ENCODE results near the gene IRF2BP1. TPM values are rescaled to one million over a fixed set of nuclear protein-coding genes. Genes with fewer than 3 reads are reported as not detected.

IRF2BP1 gene
- polyA plus RNA-seq, 4 donors = 14.5 to 22.5 (median 15.7) TPM

DNA sequence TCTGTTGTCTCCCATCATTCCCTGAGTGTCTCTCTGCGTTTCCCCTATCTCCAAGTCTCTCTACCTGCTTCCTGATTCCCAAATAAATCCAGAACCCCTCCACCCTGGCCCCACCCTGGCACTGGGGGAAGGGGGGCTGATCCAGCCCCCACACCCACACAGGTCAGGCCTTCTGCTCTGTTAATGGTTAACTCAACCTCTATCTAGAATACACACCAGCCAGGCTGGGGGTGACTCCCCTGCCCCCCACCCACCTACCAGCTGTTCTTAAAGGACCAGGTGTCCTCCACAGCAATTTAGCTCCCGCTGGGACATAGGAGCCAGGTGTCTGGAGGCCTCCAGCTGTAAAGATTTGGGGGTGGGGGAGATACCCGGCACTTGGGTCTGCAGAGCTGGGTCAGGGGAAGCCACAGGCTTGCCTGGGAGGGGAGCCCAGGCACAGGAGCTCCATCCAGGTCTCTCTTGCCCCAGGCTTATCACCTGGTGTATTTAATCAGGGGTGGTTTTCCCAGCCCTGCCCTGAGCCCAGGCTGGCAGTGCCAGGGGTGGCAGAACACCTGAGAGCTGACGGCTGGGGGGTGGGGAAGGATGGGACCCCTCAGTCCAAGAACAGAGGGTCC lies 3.9 kb downstream of the IRF2BP1 start:
- DNase-seq = peak; percentile 76 to 94
- FAIRE-seq = no peak
- Histone ChIP-seq H3K27ac (ENCODE audit: low read depth in 1 of 3, low read length in 2 of 3) (peak overlapping the region; percentile 52 to 94 (median 81)), H3K36me3 (ENCODE audit: control insufficient read depth in 3 of 3, insufficient read depth in 2 of 3, low read depth in 1 of 3, low read length in 3 of 3) (peaks cover 0 to 16% (median 4%) of the 10 kb centered on the region in 3 donors), H3K27me3 (ENCODE audit: control insufficient read depth in 3 of 3, insufficient read depth in 3 of 3, low read length in 3 of 3) (no peaks in the 10 kb centered on the region), H3K4me1 (ENCODE audit: control insufficient read depth in 3 of 3, insufficient read depth in 2 of 3, low read depth in 1 of 3, low read length in 2 of 3) (peaks cover 2 to 64% (median 8%) of the 10 kb centered on the region in 3 donors), H3K9me3 (ENCODE audit: control insufficient read depth in 2 of 2, insufficient read depth in 1 of 2, low read depth in 1 of 2, low read length in 1 of 2) (no peaks in the 10 kb centered on the region), H3K4me3 (ENCODE audit: low read depth in 1 of 3, low read length in 3 of 3) (peak overlapping the region in 2 of 3 donors; percentile 47 to 59)
- 9 to 39% (median 30%) methylated on average over 4 of the region's 4 CpGs for WGBS, 3 donors

DNA sequence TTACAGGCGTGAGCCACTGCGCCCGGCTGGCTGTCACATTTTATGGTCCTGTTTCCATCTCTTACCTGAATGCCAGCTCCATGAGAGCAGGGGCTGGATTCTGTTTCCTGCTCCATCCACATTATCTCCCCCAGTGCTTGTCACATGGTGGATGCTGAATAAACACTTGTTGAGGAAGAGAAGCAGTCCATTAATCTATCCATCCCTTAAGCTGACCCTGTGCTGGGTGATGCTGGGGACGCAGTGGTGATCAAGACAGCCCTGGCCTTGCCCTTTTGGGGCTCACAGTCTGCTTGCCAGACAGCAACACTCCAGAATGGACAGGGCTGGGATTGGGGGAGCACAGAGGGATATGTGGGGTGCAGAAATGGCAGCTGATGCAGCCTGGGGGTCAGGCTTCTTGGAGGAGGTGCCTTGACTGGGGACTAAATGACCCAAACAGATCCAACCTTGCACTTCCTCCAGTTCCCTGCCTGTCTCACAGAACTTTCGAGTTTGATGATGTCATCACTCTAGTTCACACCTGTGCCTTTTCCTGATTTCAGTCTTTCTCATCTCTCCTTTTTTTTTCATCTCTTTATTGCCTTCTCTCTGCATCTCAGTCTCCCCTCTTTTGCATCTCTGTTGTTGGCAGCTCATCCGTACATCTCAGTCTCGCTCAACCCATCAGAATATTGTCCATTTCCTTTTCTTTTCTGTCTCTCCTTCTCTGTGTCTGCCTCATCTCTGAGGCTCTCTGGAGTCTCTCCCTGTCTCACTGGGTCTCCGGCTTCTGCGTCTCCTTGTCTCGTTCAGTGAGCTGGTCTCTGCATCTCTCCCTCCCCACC lies 4.6 kb downstream of the IRF2BP1 start:
- DNase-seq (peak; percentile 36 to 71), FAIRE-seq (no peak)
- Histone ChIP-seq H3K4me3 (ENCODE audit: low read depth in 1 of 3, low read length in 3 of 3) (no peak overlapping the region), H3K9me3 (ENCODE audit: control insufficient read depth in 2 of 2, insufficient read depth in 1 of 2, low read depth in 1 of 2, low read length in 1 of 2) (no peaks in the 10 kb centered on the region), H3K36me3 (ENCODE audit: control insufficient read depth in 3 of 3, insufficient read depth in 2 of 3, low read depth in 1 of 3, low read length in 3 of 3) (peaks cover 0 to 16% (median 4%) of the 10 kb centered on the region in 3 donors), H3K4me1 (ENCODE audit: control insufficient read depth in 3 of 3, insufficient read depth in 2 of 3, low read depth in 1 of 3, low read length in 2 of 3) (peaks cover 2 to 70% (median 10%) of the 10 kb centered on the region in 3 donors), H3K27me3 (ENCODE audit: control insufficient read depth in 3 of 3, insufficient read depth in 3 of 3, low read length in 3 of 3) (no peaks in the 10 kb centered on the region), H3K27ac (ENCODE audit: low read depth in 1 of 3, low read length in 2 of 3) (peak overlapping the region; percentile 21 to 94 (median 81))
- 18 to 53% (median 32%) methylated on average over 10 of the region's 10 CpGs for WGBS, 3 donors

DNA sequence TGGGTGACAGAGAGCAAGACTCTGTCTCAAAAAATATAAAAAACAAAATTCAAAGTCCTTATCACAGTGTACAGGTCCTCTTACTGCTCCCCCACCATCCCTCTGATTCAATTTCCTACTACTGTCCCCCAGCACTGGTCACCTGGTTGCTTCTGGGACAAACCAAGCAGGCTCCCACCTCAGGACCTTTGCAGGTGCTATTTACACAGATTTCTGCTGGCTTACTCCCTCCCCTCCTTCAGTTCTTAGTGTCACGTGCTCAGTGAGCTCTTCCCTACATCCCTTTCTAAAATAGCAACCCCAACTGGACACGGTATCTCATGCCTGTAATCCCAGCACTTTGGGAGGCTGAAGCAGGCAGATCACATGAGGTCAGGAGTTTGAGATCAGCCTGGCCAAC lies 6.0 kb downstream of the IRF2BP1 start:
- WGBS, 3 donors = 68 to 80% (median 75%) methylated on average over 2 of the region's 2 CpGs
- no peak overlapping the region for H3K27ac ChIP-seq (ENCODE audit: low read depth in 1 of 3, low read length in 2 of 3)
- H3K4me1 ChIP-seq (ENCODE audit: control insufficient read depth in 3 of 3, insufficient read depth in 2 of 3, low read depth in 1 of 3, low read length in 2 of 3) = peaks cover 2 to 71% (median 9%) of the 10 kb centered on the region in 3 donors
- H3K4me3 ChIP-seq (ENCODE audit: low read depth in 1 of 3, low read length in 3 of 3) = no peak overlapping the region
- H3K36me3 ChIP-seq (ENCODE audit: control insufficient read depth in 3 of 3, insufficient read depth in 2 of 3, low read depth in 1 of 3, low read length in 3 of 3) = peaks cover 0 to 14% (median 4%) of the 10 kb centered on the region in 3 donors
- FAIRE-seq (no peak), DNase-seq (no peak)
- H3K9me3 ChIP-seq (ENCODE audit: control insufficient read depth in 2 of 2, insufficient read depth in 1 of 2, low read depth in 1 of 2, low read length in 1 of 2) = no peaks in the 10 kb centered on the region
- no peaks in the 10 kb centered on the region for H3K27me3 ChIP-seq (ENCODE audit: control insufficient read depth in 3 of 3, insufficient read depth in 3 of 3, low read length in 3 of 3)

DNA sequence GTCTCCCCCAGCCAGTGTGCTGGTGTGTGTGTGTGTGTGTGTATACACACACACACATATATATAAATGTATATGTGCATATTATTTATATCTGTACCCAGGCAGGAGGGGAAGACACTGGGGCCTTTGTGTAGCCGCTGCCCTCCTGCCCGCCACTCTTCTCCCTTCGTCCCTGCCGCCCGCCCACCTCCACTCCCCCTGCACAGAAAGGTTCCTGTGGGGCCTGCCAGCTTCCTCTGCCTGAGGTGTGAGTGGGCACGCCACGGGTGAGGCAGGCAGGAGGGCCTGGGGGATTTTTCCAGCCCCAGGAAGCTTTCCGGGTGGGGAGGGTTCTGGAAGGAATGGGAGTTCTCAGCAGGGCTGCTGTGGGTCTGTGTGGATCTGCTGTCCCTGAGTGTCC lies 6.9 kb downstream of the IRF2BP1 start:
- Histone ChIP-seq H3K27ac (ENCODE audit: low read depth in 1 of 3, low read length in 2 of 3) (peak overlapping the region in 1 of 3 donors; percentile 70), H3K9me3 (ENCODE audit: control insufficient read depth in 2 of 2, insufficient read depth in 1 of 2, low read depth in 1 of 2, low read length in 1 of 2) (no peaks in the 10 kb centered on the region), H3K27me3 (ENCODE audit: control insufficient read depth in 3 of 3, insufficient read depth in 3 of 3, low read length in 3 of 3) (no peaks in the 10 kb centered on the region), H3K4me3 (ENCODE audit: low read depth in 1 of 3, low read length in 3 of 3) (no peak overlapping the region), H3K36me3 (ENCODE audit: control insufficient read depth in 3 of 3, insufficient read depth in 2 of 3, low read depth in 1 of 3, low read length in 3 of 3) (peaks cover 0 to 5% (median 2%) of the 10 kb centered on the region in 3 donors), H3K4me1 (ENCODE audit: control insufficient read depth in 3 of 3, insufficient read depth in 2 of 3, low read depth in 1 of 3, low read length in 2 of 3) (peaks cover 2 to 69% (median 6%) of the 10 kb centered on the region in 3 donors)
- 67 to 80% (median 70%) methylated on average over 8 of the region's 8 CpGs for WGBS, 3 donors
- DNase-seq (no peak), FAIRE-seq (no peak)

DNA sequence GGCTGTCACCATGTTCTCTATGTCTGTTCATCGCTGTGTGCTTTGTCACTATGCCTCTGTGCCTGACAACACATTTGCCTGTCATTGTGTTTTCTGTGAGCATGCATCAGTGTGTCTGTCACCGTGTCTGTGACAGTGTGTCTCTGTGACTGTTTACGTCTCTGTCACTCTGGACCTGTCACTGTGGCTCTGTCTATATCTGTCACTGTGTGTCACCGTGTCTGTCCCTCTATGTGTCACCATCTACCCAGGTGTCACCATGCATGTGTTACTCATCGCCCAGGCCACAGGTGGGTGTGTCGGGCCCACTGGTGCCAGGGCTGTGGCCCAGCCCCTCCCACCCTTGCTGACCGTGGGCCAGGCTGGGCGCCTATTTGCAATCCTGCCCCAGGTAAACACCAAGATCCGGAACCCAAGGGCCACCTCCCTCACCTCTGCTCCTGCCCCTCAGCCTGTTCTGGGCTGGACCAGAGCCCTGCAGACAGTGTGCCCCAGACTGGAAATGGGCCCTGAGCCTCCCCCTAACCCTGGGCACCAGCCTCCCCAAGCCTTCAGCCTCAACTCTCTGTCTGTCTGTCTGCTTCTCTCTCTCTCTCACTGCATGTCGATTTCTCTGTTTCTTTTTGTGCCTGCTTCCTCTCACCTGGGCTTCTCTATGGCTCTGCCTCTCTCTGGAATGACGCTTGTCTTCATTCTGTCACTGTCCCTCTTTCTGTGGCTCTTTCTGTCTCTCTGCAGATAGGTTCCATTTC lies 7.7 kb downstream of the IRF2BP1 start:
- no peak overlapping the region for H3K4me3 ChIP-seq (ENCODE audit: low read depth in 1 of 3, low read length in 3 of 3)
- FAIRE-seq (no peak), DNase-seq (peak; percentile 54 to 84)
- no peaks in the 10 kb centered on the region for H3K27me3 ChIP-seq (ENCODE audit: control insufficient read depth in 3 of 3, insufficient read depth in 3 of 3, low read length in 3 of 3)
- peak overlapping the region; percentile 56 to 74 (median 70) for H3K27ac ChIP-seq (ENCODE audit: low read depth in 1 of 3, low read length in 2 of 3)
- WGBS, 3 donors = 24 to 60% (median 38%) methylated on average over 11 of the region's 11 CpGs
- peaks cover 0 to 7% (median 2%) of the 10 kb centered on the region in 3 donors for H3K36me3 ChIP-seq (ENCODE audit: control insufficient read depth in 3 of 3, insufficient read depth in 2 of 3, low read depth in 1 of 3, low read length in 3 of 3)
- peaks cover 0 to 70% (median 3%) of the 10 kb centered on the region in 3 donors for H3K4me1 ChIP-seq (ENCODE audit: control insufficient read depth in 3 of 3, insufficient read depth in 2 of 3, low read depth in 1 of 3, low read length in 2 of 3)
- H3K9me3 ChIP-seq (ENCODE audit: control insufficient read depth in 2 of 2, insufficient read depth in 1 of 2, low read depth in 1 of 2, low read length in 1 of 2) = no peaks in the 10 kb centered on the region

DNA sequence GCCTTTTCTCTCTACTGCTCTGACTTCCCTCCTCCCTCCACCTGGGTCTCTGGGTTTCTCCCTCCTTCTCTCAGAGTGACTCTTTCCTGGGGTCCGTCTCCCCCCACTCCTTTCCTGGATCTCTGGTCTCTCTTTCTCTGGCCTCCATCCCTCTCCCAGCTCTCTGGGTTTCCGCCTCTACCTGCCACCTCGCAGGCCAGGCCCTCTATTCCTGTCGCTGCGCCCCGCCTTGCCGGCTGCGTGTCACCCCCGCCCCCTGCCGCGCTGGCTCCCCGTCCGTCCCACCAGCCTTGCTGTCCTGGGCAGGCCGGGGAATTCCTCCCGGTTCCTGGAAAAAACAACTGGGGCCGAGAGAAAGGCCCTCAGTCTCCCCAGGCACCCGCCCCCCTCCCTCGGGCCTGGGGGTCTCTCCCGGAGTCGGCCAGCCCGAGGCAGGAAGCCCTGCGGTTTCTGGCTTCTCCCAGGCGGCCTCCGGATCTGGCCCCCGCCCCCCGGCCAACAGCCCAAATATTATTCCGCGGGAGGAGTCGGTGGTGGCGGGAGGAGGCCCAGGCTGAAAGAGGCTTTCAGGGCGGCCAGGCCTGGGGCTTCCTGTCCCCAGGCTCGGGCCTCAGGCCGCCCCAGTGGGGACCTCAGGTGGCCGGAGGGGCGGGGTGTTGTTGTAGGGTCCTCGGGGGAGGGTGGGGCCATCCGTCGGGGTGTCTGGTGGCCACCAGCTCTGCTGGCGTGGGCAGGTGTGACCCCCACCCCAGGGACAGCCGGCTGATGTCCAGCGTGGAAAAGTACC lies 9.3 kb downstream of the IRF2BP1 start:
- Histone ChIP-seq H3K4me1 (ENCODE audit: control insufficient read depth in 3 of 3, insufficient read depth in 2 of 3, low read depth in 1 of 3, low read length in 2 of 3) (peaks cover 0 to 60% (median 3%) of the 10 kb centered on the region in 3 donors), H3K36me3 (ENCODE audit: control insufficient read depth in 3 of 3, insufficient read depth in 2 of 3, low read depth in 1 of 3, low read length in 3 of 3) (peaks cover 0 to 23% (median 2%) of the 10 kb centered on the region in 3 donors), H3K9me3 (ENCODE audit: control insufficient read depth in 2 of 2, insufficient read depth in 1 of 2, low read depth in 1 of 2, low read length in 1 of 2) (no peaks in the 10 kb centered on the region), H3K27me3 (ENCODE audit: control insufficient read depth in 3 of 3, insufficient read depth in 3 of 3, low read length in 3 of 3) (no peaks in the 10 kb centered on the region), H3K27ac (ENCODE audit: low read depth in 1 of 3, low read length in 2 of 3) (peak overlapping the region; percentile 52 to 74 (median 70)), H3K4me3 (ENCODE audit: low read depth in 1 of 3, low read length in 3 of 3) (peak overlapping the region in 2 of 3 donors; percentile 14 to 31)
- DNase-seq = peak; percentile 34 to 78
- no peak for FAIRE-seq
- 10 to 13% (median 12%) methylated on average over 37 to 41 of the region's 41 CpGs for WGBS, 3 donors

DNA sequence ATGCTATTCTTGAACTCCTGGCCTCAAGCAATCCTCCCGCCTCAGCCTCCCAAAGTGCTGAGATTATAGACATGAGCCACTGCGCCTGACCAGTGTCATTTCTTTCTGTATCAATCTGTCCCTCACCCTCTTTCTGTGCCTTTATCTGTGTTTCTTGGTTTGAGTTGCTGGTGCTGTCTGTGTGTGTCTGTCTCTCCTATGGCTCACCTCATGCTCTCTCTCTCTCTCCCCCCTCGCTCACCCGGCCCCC lies 9.9 kb downstream of the IRF2BP1 start:
- Histone ChIP-seq H3K27ac (ENCODE audit: low read depth in 1 of 3, low read length in 2 of 3) (peak overlapping the region; percentile 41 to 70 (median 52)), H3K36me3 (ENCODE audit: control insufficient read depth in 3 of 3, insufficient read depth in 2 of 3, low read depth in 1 of 3, low read length in 3 of 3) (peaks cover 0 to 23% (median 2%) of the 10 kb centered on the region in 3 donors), H3K9me3 (ENCODE audit: control insufficient read depth in 2 of 2, insufficient read depth in 1 of 2, low read depth in 1 of 2, low read length in 1 of 2) (no peaks in the 10 kb centered on the region), H3K4me3 (ENCODE audit: low read depth in 1 of 3, low read length in 3 of 3) (peak overlapping the region in 1 of 3 donors; percentile 31), H3K27me3 (ENCODE audit: control insufficient read depth in 3 of 3, insufficient read depth in 3 of 3, low read length in 3 of 3) (no peaks in the 10 kb centered on the region), H3K4me1 (ENCODE audit: control insufficient read depth in 3 of 3, insufficient read depth in 2 of 3, low read depth in 1 of 3, low read length in 2 of 3) (peaks cover 0 to 54% (median 3%) of the 10 kb centered on the region in 3 donors)
- 45 to 51% (median 46%) methylated on average over 4 of the region's 4 CpGs for WGBS, 3 donors
- FAIRE-seq (no peak), DNase-seq (no peak)

DNA sequence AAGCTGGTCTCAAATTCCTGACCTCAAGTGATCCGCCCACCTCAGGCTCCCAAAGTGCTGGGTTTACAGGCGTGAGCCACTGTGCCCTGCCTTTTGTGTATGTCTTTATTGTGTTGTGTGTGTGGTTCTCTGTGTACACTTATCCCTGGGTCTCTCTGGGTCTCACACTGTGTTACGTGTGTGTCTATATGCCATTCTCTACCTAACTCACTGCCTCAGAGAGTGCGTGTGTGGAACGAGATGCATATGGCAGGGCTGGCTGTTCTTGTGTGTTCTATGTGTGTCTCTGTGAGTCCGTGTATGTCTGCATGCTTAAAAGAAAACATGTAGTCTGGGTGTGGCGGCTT lies 11.3 kb downstream of the IRF2BP1 start:
- H3K4me1 ChIP-seq (ENCODE audit: control insufficient read depth in 3 of 3, insufficient read depth in 2 of 3, low read depth in 1 of 3, low read length in 2 of 3) = peaks cover 0 to 48% (median 3%) of the 10 kb centered on the region in 3 donors
- FAIRE-seq (no peak), DNase-seq (no peak)
- no peak overlapping the region for H3K4me3 ChIP-seq (ENCODE audit: low read depth in 1 of 3, low read length in 3 of 3)
- 87 to 89% (median 87%) methylated on average over 7 of the region's 7 CpGs for WGBS, 3 donors
- H3K9me3 ChIP-seq (ENCODE audit: control insufficient read depth in 2 of 2, insufficient read depth in 1 of 2, low read depth in 1 of 2, low read length in 1 of 2) = no peaks in the 10 kb centered on the region
- no peaks in the 10 kb centered on the region for H3K27me3 ChIP-seq (ENCODE audit: control insufficient read depth in 3 of 3, insufficient read depth in 3 of 3, low read length in 3 of 3)
- H3K27ac ChIP-seq (ENCODE audit: low read depth in 1 of 3, low read length in 2 of 3) = no peak overlapping the region
- H3K36me3 ChIP-seq (ENCODE audit: control insufficient read depth in 3 of 3, insufficient read depth in 2 of 3, low read depth in 1 of 3, low read length in 3 of 3) = peaks cover 0 to 28% (median 2%) of the 10 kb centered on the region in 3 donors

All from small intestine (tissue), 7 donors.